GM18526 (cell line): ENCODE measurements around the gene PMEPA1.

Experiments used
- POLR2A ChIP-seq: IDR thresholded peaks from 3 replicates; pipeline ENCODE4 v1.6.1; 2011; ENCODE audit not compliant: insufficient read length; ENCODE audit errors: extremely low read depth

PMEPA1 gene

DNA sequence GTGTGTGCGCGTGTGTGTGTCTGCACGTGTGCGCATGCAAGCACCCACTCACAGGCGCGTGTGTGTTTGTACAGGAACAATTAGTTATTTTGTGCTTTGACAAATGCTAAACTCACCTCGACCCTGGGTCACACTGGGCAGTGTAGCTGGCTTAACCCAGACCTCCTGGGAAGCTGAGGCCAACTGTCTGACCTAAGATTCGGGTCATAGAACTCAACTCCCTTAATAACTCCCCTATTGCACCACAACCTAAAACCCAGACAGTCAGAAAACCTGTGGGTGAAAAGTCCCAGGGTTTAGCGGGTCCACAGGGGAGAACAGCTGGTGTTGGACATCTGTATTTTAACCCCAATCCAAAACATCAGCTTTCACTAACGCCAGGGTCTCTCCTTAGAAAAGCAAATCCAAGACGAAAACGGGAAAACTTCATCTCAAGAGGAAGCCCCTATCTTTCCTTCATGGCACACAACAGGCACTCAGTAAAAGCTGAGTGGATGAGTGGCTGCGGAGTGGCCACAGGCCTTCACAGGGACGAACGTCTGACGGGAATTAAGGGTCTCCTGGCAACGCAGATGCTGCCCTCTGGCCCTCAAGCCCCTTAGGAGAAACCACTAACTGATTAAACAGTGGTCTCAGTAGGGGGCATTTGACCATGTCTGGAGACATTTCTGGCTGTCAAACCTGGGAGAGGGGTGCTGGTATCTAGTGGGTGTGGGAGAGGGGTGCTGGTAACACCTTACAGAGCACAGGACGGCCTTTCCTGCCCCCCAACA lies 4.5 kb downstream of the PMEPA1 start:
- TF ChIP-seq POLR2A, result no peak

DNA sequence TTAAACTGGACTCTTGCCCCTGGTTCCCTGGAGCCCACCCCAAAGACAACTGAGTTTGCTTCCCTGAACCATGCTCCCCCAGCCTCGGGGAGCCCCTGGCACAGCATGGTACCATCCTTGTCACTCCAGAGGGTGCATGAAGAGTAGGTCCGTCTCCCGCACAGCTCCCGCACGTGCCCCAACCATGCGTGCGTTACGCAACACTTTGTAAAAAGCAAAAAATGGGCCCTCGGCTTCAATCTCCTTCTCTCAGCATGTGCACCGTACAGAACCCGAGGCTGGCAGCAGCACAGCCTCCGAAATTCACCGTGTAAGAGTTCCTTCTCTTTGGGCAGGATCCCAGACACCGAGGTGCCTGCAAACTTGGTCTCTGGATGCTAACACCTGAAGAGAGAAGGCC lies 5.6 kb downstream of the PMEPA1 start:
- no peak for TF ChIP-seq POLR2A

DNA sequence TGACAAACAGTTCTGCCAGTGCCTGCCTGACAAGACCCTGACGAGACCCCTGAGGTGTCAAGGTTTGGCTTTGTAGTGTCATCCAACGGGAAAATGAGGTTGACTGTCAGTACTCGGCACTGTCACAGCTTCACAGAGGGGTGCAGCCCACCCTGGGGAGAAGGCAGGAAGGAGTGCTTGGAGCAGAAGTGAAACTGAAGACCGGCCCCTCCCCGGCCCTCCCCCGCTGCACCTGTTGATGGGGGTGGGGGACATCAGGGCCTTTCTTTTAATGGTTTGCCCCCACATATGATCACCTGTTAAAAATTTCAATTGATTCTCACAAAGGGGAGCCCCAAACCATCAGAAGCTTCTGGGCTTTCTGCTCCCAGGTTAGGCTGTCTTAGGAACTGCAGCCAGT lies 6.8 kb downstream of the PMEPA1 start:
- no peak for TF ChIP-seq POLR2A

DNA sequence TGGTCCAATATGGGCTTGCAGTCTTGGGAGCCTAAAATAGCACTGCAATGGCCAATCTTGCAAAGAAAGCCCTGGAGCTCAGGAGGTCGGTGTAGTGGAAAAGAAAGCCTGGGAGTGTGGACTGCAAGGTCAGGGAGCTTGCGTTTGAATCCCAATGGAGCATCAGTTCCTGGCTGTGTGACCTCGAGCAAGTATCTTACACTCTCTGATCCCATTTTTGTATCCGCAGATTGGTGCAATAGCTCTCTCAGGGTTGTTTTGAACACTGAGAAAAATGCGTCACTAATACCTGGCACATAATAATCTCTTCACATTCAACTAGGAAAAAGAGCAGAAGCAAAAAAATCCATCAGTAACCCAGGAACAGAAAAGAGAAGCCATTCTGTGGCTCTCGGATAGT lies 7.3 kb downstream of the PMEPA1 start:
- TF ChIP-seq POLR2A, result no peak

DNA sequence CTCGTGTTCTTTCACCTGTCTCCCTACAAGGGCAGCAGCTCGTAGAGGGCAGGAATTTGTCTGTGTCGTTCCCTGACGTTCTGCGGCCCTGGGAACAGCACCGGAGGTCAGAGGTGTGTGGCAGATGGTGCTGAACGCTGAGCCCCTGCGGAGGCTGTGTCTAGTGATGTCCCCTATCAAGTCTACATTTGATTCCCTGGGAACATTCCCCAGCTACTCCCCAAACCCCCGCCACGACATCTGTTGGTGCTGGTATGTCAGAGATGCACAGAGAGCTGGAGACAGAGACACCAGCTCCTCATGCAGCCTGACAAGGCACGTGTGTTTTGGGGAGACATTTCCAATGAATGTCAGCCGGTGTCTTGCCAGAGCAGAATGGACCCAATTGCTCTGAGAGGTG lies 7.7 kb downstream of the PMEPA1 start:
- no peak for TF ChIP-seq POLR2A

DNA sequence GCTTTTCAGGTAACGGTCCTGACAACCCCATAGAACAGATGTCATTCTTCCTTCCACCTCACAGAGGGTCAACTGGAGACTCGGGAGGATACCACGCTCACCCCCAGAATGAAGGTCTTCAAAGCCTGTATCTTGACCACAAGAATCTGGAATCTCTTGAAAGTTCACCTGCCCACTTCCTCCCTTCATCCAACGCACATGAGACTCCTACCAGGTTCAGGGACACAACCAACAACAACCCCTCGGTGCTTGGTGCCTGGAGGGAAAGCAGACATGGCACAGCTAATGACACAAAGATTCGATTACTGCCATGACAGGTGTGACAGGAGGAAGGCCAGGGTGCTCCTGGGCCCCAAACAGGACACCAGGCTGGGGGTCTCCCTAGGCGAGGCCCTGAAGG lies 8.2 kb downstream of the PMEPA1 start:
- TF ChIP-seq POLR2A, result no peak

DNA sequence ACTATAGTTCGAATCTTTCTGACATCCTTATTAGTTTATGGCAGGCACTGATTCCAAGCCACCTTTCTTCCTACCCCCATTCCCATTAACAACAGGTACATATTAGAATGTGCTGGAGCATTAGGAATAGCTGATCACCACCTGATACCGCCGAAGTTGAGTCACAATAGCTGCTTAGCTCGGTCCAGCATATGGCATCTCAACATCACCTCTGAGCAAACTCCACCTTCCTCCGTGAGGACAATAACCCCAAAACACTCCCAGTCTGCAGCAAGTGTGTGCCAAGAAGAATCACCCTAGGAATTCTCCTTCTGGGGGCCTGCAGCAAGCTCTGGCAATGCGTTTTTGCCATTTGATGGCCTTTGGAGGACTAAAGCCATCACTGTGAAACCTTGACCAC lies 8.7 kb downstream of the PMEPA1 start:
- TF ChIP-seq POLR2A, result no peak

DNA sequence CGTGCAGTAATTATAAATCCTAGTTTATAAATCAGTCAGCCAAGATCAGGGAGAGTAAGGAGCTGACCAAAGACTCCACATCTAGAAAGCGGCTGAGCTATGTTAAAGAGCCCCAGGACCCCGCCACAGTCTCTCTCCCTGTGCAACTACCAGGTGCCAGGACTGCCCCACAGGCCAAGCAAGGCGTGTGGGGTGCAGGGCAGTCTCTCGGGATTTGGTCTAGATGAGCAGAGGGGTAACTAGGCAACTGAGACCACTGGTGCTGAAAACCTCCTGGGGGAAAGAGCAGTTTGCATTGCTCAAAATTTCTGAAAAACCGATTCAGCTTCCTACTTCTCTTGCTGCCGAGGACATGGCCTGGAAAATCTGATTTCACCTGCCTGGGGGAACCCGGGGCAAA lies 10.4 kb downstream of the PMEPA1 start:
- TF ChIP-seq POLR2A, result no peak

DNA sequence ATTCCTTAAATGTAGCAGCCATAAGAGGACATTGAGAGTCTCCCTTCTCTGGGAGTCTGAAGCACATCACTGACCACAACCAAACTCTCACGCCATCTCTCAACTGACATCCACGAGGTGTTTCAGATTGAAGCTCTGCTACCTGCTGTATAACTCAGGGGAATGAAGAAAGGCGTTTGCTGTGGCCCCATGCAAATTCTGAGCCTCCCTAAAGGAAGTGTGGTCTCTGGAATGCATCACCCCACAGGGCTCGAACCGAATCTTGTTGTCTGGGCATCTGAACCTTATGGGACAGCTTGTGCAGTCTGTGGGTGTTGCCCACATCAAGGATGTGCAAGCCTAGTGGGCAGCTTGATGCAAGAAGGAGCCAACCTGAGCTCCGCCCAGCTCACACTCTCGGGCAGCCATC lies 10.9 kb downstream of the PMEPA1 start:
- TF ChIP-seq POLR2A, result no peak

DNA sequence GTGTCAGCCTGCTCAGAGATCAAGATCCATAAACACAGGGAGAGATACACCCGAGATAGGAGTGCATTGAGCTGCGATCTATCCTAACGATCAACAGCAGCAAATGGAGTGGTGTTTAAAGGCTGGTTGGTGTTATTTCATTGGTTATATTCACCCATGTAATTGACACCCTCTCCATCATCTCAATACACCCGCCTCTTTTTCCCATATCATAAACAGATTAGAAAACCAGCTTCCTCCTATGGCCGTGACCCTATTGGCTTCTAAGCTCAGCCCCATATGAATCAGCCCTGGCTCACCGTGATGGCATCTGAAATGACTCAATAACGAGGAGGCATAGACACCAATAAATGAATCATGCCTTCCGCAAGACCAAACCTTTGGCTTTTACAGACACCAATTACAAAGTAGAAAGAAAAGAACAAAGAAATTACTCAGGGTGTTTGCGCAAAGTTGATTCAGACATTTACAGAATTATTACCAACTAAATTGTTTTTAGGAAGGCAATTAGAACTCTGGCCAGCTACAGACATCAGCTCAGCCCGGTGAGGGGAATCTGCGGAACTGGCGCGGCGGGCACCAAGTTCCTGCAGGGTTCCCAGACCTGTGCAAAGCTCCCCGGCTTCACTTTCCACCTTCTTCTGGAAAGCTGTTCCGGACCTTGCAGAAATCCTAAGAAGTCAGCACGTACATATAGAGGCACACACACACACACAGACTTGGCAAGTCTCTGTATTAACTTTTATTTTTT lies 11.5 kb downstream of the PMEPA1 start:
- no peak for TF ChIP-seq POLR2A

DNA sequence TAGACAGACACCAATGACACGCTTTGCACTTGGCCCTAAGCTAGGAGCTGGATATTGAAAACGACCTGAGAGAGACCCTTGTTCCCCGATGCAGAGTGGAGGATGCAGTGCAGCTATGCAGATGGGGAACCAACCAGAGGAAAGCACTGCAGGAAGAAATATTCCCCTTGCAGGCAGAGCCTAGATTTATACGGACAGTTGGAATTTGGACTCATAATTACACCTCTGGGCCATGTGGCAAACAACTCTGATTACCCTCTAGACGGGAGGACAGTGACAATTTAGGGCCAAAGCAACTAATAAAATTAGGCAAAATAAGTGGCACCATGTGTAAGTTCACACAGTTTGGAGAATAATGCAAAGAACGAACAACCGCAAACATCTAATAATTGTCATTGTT lies 12.3 kb downstream of the PMEPA1 start:
- no peak for TF ChIP-seq POLR2A

DNA sequence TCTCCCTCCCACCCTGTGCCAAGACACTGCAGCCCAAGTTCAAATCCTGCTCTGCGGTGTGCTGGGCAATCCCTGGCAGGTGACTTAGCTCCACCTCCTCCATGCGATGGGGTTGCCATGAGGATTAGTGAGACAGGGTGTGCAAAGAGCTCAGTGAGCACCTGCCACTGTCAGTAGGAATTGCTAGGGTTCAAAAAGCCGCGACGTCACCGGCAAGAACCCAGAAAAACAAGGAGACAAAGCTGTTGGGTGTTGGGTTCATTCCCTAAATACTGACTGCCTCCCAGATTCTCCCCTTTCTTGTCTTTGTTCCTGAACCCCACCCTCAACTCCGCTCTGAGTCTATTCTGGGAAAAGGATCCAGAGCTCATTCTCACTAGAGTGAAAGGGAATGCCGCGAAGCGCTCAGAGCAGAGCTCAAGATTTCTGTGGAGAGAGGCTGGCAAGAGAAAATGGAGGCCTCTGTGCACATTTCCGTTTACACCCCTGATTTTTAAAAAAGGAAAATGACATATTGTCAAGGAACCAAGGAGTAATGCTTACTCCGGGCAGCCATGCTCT lies 13.3 kb downstream of the PMEPA1 start:
- no peak for TF ChIP-seq POLR2A

DNA sequence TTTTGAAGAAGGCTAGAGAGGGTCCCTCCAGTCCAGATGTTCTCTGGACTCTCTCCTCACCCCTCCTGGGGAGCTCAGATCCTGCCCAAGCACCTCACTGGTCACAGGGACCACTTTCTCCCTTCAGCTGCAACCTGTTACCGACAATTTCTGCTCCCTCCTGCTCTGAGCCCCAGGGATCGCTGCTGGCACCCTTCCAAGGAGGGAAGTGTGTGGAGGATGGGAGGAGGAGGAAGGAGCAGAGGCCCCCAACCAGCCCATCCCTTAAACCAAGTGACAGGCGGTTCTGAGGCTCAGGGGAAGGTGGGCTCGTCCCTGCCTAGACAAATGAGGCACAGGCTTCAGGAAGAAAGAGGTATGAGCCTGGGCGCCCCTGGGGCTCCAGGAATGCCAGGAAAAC lies 13.9 kb downstream of the PMEPA1 start:
- no peak for TF ChIP-seq POLR2A

DNA sequence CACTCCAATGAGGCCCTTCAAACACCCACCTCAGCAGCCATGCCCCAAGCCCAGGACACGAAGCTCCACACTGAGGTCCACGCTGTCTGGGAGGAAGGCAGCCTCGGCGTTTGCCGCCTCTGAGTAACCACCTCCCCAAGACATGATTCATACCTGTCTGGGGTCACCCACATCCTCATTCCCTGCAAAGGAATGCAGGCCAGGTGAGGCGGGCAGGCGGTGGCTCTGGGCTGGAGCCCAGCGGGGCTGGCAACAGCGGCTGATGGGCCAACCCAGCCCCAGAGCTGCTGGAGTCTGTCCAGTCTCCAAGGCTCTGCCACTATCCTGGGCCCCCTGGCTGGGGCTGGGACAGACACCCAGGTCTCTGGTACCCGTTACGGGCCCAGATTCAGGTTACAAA lies 14.8 kb downstream of the PMEPA1 start:
- no peak for TF ChIP-seq POLR2A

DNA sequence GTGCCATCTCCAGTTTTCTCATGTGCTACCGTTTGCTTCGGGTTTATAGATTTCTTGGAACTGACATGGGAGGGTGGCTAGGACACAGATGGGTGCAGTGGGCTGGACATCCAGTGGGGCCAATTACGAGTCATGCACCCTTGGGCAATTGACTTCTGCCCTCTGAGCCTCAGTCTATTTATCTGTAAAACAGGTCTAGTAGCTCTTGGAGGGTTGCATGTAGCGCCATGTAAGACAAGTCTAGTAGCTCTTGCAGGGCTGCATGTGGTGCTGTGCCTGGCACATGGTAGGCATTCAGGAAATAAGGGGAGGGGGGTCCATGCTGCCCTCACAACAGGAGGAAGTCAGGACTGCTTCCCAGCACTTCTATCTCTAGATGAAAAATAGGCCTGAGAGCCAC lies 15.3 kb downstream of the PMEPA1 start:
- TF ChIP-seq POLR2A, result no peak

DNA sequence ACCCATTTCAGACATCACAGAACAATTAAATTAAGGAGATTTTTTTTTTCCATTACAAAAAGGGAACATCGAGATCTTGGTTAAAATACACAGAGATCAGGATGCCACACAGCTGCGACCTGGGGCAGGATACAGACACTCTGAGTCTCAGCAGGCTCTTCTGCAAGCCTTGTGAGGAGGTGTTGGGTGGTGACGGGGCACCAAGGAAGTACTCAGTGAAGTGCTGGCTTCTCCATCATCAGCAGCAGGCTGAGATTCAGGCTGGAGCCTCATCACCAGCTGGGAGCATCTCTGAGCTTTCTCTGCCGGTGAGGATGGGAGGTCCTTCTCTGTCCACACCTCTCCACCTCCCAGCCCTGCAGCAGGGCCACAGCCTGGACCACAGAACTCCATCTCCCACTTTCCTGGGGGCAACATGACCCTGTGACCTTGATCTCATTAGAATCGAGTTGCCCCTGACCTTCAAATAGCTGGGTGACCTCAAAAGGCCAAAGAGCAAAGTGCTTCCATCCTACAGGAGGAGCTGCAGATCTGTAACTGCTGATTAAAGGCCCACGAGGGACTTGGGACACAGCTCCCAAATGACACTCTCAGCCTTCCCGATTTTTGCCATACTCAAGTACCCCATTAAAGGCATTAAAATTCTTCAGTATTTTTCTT lies 16.0 kb downstream of the PMEPA1 start:
- TF ChIP-seq POLR2A, result no peak
